Vagina (tissue), 2 donors: ENCODE data around the gene CENPO.

Source experiments
- CTCF ChIP-seq, 3 experiments: fragments of 450-650 bp in 2 of 3; fragments of 200-600 bp in 1 of 3; sonication (generic) in 1 of 3; IDR thresholded peaks; one replicate each; pipeline ENCODE4 v1.5.1; 2017 to 2019; ENCODE audit warnings: antibody characterized with exemption in 3 of 3, mild to moderate bottlenecking in 2 of 3, moderate library complexity in 2 of 3
- POLR2AphosphoS5 ChIP-seq, 2 donors: sonication (generic); formaldehyde crosslinking; IDR thresholded peaks; one replicate each; pipeline ENCODE4 v1.9.0; 2017; ENCODE audit warnings: antibody characterized with exemption in 2 of 2, mild to moderate bottlenecking in 2 of 2, low read depth in 1 of 2; ENCODE audit not compliant: insufficient read depth in 1 of 2

- TF ChIP-seq POLR2AphosphoS5 (IDR thresholded peaks at IDR 0.05; ENCODE audit: insufficient read depth in 1 of 2, low read depth in 1 of 2) (no peak), CTCF (IDR thresholded peaks at IDR 0.05) (no peak)
Observed at GRCh38 chr2:24787532-24787931, 5.7 kb upstream of the CENPO start.
